Activated CD8-positive, alpha-beta memory T cell treated with anti-CD3 and anti-CD28 coated beads, Interleukin-2, amount 50 U/mL, for 24 hours (primary cell): ENCODE results near the gene PRDM12.
"Not testable (repeated sequence)": the region's sequence is repeated elsewhere in the genome, so short reads cannot be mapped to it uniquely, and the experiment has no call there.

Experiments used
- DNase-seq: peaks from one replicate; pipeline ENCODE4 v3.0.0-alpha.2; 2020; ENCODE audit errors: extremely low read depth

The PRDM12 gene

GRCh38 chr9:130663977-130664250 lies 480 bp upstream of the PRDM12 start:
- DNase-seq = no peak

- no peak for DNase-seq
Measured at GRCh38 chr9:130665029-130665430, 636 bp downstream of the PRDM12 start.

- no peak for DNase-seq
Measured at GRCh38 chr9:130665431-130666392, 1.3 kb downstream of the PRDM12 start.

- no peak for DNase-seq
Measured at GRCh38 chr9:130666393-130667119, 2.2 kb downstream of the PRDM12 start.

- DNase-seq = no peak
Measured at GRCh38 chr9:130667120-130667435, 2.7 kb downstream of the PRDM12 start.

- DNase-seq = no peak
Measured at GRCh38 chr9:130668196-130668595, 3.8 kb downstream of the PRDM12 start.

- no peak for DNase-seq
Measured at GRCh38 chr9:130668659-130669058, 4.3 kb downstream of the PRDM12 start.

- DNase-seq = no peak
Measured at GRCh38 chr9:130669965-130670364, 5.6 kb downstream of the PRDM12 start.

GRCh38 chr9:130670644-130671043 lies 6.2 kb downstream of the PRDM12 start:
- DNase-seq = no peak

GRCh38 chr9:130672466-130672865 lies 8.1 kb downstream of the PRDM12 start:
- DNase-seq = no peak

GRCh38 chr9:130672933-130673615 lies 8.7 kb downstream of the PRDM12 start:
- no peak for DNase-seq

- no peak for DNase-seq
Measured at GRCh38 chr9:130675396-130675795, 11.0 kb downstream of the PRDM12 start.

GRCh38 chr9:130677252-130677651 lies 12.9 kb downstream of the PRDM12 start:
- no peak for DNase-seq

- DNase-seq = peak; percentile 13
Measured at GRCh38 chr9:130680836-130681768, 16.7 kb downstream of the PRDM12 start.

GRCh38 chr9:130681769-130682420 lies 17.5 kb downstream of the PRDM12 start:
- no peak for DNase-seq

- DNase-seq = no peak
Measured at GRCh38 chr9:130682421-130683121, 18.2 kb downstream of the PRDM12 start.

- DNase-seq = no peak
Measured at GRCh38 chr9:130685104-130685503, 20.7 kb downstream of the PRDM12 start.

GRCh38 chr9:130685945-130686344 lies 21.6 kb downstream of the PRDM12 start:
- not testable (repeated sequence) for DNase-seq

GRCh38 chr9:130687615-130688014 lies 23.2 kb downstream of the PRDM12 start:
- DNase-seq = no peak

GRCh38 chr9:130688072-130688471 lies 23.7 kb downstream of the PRDM12 start:
- no peak for DNase-seq
